ENCODE measurements around the gene DERA.

DNA sequence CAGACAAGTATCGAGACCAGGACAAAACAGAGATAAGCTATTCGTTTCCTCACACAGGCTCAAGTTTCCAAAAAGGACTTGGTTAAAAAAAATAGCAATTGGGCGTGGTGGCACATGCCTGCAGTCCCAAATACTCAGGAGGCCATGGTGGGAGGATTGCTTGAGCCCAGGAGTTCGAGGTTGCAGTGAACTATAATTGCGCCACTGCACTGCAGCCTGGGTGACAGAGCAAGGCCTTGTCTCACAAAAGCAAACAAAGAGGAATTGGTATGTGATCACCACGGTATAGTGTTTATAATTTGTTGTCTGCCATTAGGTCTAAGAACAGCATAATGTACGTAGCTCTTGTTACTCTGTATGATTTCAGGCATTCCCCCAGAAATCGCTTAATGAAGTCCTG is 175.3 kb downstream of the DERA start:
- TF ChIP-seq EZH2 (IDR thresholded peaks at IDR 0.05; ENCODE audit: low read length, missing control alignments), result no peak
- TF ChIP-seq CTCF (conservative IDR thresholded peaks at IDR 0.05 in 1 of 2, IDR thresholded peaks at IDR 0.05 in 1 of 2; ENCODE audit: low read depth in 1 of 2, low read length in 2 of 2), result no peak

All from fibroblast of lung (primary cell).